Fibroblast of lung (primary cell): Measurements from ENCODE around the gene SPTB. TPM values are rescaled to one million over a fixed set of nuclear protein-coding genes. Genes with fewer than 3 reads are reported as not detected.

ENCODE experiments used
- DNase-seq, 2 donors: peaks; one replicate each; pipeline versions ENCODE4 v3.0.0 to v3.0.0-alpha.2; 2010; ENCODE audit warnings: low read depth in 2 of 2
- H2AFZ ChIP-seq: 2 replicates; pipeline ENCODE4 v1.5.1; 2012; ENCODE audit warnings: low read length, control low read depth, inconsistent platforms
- H3K27ac ChIP-seq: 2 replicates; pipeline ENCODE4 v1.5.1; 2011; ENCODE audit warnings: low read length, control low read depth; ENCODE audit not compliant: insufficient read depth
- H3K27me3 ChIP-seq: 2 replicates; pipeline ENCODE4 v1.5.1; 2011; ENCODE audit warnings: mild to moderate bottlenecking, low read length; ENCODE audit not compliant: control insufficient read depth, insufficient read depth
- H3K36me3 ChIP-seq: 2 replicates; pipeline ENCODE4 v1.5.1; 2011; ENCODE audit warnings: low read length; ENCODE audit not compliant: control insufficient read depth, insufficient read depth
- H3K4me1 ChIP-seq: 2 replicates; pipeline ENCODE4 v1.5.1; 2011; ENCODE audit warnings: low read length; ENCODE audit not compliant: control insufficient read depth, insufficient read depth; ENCODE audit errors: extremely low read depth
- H3K4me2 ChIP-seq: 2 replicates; pipeline ENCODE4 v1.5.1; 2011; ENCODE audit warnings: low read length, control low read depth; ENCODE audit not compliant: insufficient read depth; ENCODE audit errors: extremely low read depth
- H3K4me3 ChIP-seq, 4 experiments: fragments of 200-600 bp in 1 of 4; sonication (generic) in 1 of 4; replicated peaks in 1 of 4; 2 replicates each; pipeline ENCODE4 v1.5.1; 2011 to 2016; ENCODE audit warnings: low read length in 4 of 4, low read depth in 3 of 4, mild to moderate bottlenecking in 3 of 4, control low read depth in 2 of 4, inconsistent platforms in 1 of 4, mixed read lengths in 1 of 4; ENCODE audit not compliant: insufficient read depth in 1 of 4; ENCODE audit errors: control extremely low read depth in 1 of 4
- H3K79me2 ChIP-seq: 2 replicates; pipeline ENCODE4 v1.5.1; 2012; ENCODE audit warnings: mild to moderate bottlenecking, low read length, inconsistent platforms; ENCODE audit not compliant: control insufficient read depth, insufficient read depth
- H3K9ac ChIP-seq: 2 replicates; pipeline ENCODE4 v1.5.1; 2011; ENCODE audit warnings: mild to moderate bottlenecking, low read length, control low read depth; ENCODE audit not compliant: insufficient read depth
- H3K9me3 ChIP-seq: 2 replicates; pipeline ENCODE4 v1.5.1; 2012; ENCODE audit warnings: low read depth, low read length; ENCODE audit not compliant: control insufficient read depth, insufficient read depth
- H4K20me1 ChIP-seq: 2 replicates; pipeline ENCODE4 v1.5.1; 2011; ENCODE audit warnings: low read length; ENCODE audit not compliant: control insufficient read depth, insufficient read depth; ENCODE audit errors: extremely low read depth
- CTCF ChIP-seq, 2 donors: IDR thresholded peaks in 1 of 2; conservative IDR thresholded peaks in 1 of 2; 1 replicate in 1 of 2; 2 replicates in 1 of 2; pipeline ENCODE4 v1.5.1; 2011 to 2012; ENCODE audit warnings: low read length in 2 of 2, control low read depth in 1 of 2, inconsistent platforms in 1 of 2, low read depth in 1 of 2, mild to moderate bottlenecking in 1 of 2
- EZH2 ChIP-seq: IDR thresholded peaks from 2 replicates; pipeline ENCODE4 v1.5.1; 2012; ENCODE audit warnings: low read length, control low read depth, mild to moderate bottlenecking; ENCODE audit errors: missing control alignments
- polyA plus RNA-seq, 2 donors: library from polyadenylated mRNA; depleted of rRNA in 1 of 2; stranded (reverse) in 1 of 2; unstranded in 1 of 2; fragments of >200 nt; gene quantifications; 2 replicates each; pipeline ENCODE4 v1.2.1, GENCODE V29; 2011 to 2012; ENCODE audit warnings: missing spikeins in 1 of 2
- total RNA-seq: library from RNA; depleted of rRNA; stranded (reverse); fragments of >200 nt; gene quantifications from 2 replicates; pipeline ENCODE4 v1.2.1, GENCODE V29; 2014

The SPTB gene
- total and polyA plus RNA-seq, 2 donors (not counting 1 experiment from before 2014, with no cell fraction given) = not detected

- TF ChIP-seq EZH2 (no peak), CTCF (conservative IDR thresholded peaks at IDR 0.05 in 1 of 2, IDR thresholded peaks at IDR 0.05 in 1 of 2; ENCODE audit: low read depth in 1 of 2, low read length in 2 of 2) (no peak)
- Histone ChIP-seq H3K4me3 (no peak overlapping the region), H2AFZ (no peak overlapping the region), H3K27ac (no peak overlapping the region), H3K36me3 (no peaks in the 10 kb centered on the region), H3K9me3 (no peaks in the 10 kb centered on the region), H3K4me2 (no peak overlapping the region), H4K20me1 (no peaks in the 10 kb centered on the region), H3K9ac (no peak overlapping the region), H3K27me3 (peaks cover 4% of the 10 kb centered on the region), H3K79me2 (no peaks in the 10 kb centered on the region), H3K4me1 (peaks cover 21% of the 10 kb centered on the region)
- no peak for DNase-seq
Observed at GRCh38 chr14:64765740-64766302, 113.9 kb downstream of the SPTB start.

- Histone ChIP-seq H3K4me1 (peaks cover 21% of the 10 kb centered on the region), H2AFZ (no peak overlapping the region), H3K9me3 (no peaks in the 10 kb centered on the region), H3K27ac (no peak overlapping the region), H3K36me3 (no peaks in the 10 kb centered on the region), H3K4me2 (peak overlapping the region; percentile 61), H3K79me2 (no peaks in the 10 kb centered on the region), H4K20me1 (no peaks in the 10 kb centered on the region), H3K27me3 (peaks cover 4% of the 10 kb centered on the region), H3K4me3 (peak overlapping the region in 1 of 4 experiments; percentile 36), H3K9ac (peak overlapping the region; percentile 39)
- TF ChIP-seq EZH2 (no peak), CTCF (conservative IDR thresholded peaks at IDR 0.05 in 1 of 2, IDR thresholded peaks at IDR 0.05 in 1 of 2; ENCODE audit: low read depth in 1 of 2, low read length in 2 of 2) (peak; percentile 88 to 96)
- peak; percentile 65 to 69 for DNase-seq
Observed at GRCh38 chr14:64764641-64765520, 114.8 kb downstream of the SPTB start.

- Histone ChIP-seq H2AFZ (no peak overlapping the region), H3K27ac (no peak overlapping the region), H3K79me2 (no peaks in the 10 kb centered on the region), H3K9me3 (no peaks in the 10 kb centered on the region), H3K4me2 (peak overlapping the region; percentile 61), H3K27me3 (no peaks in the 10 kb centered on the region), H4K20me1 (no peaks in the 10 kb centered on the region), H3K9ac (peak overlapping the region; percentile 39), H3K4me3 (peak overlapping the region in 1 of 4 experiments; percentile 36), H3K4me1 (peaks cover 24% of the 10 kb centered on the region), H3K36me3 (no peaks in the 10 kb centered on the region)
- DNase-seq = peak; percentile 26 to 37
- no peak for TF ChIP-seq CTCF (conservative IDR thresholded peaks at IDR 0.05 in 1 of 2, IDR thresholded peaks at IDR 0.05 in 1 of 2; ENCODE audit: low read depth in 1 of 2, low read length in 2 of 2)
- TF ChIP-seq EZH2 = no peak
Observed at GRCh38 chr14:64763801-64764621, 115.7 kb downstream of the SPTB start.
